ENCODE results near the gene EDNRB.
"Not testable (repeated sequence)": the region's sequence is repeated elsewhere in the genome, so short reads cannot be mapped to it uniquely, and the experiment has no call there.

The EDNRB gene

GRCh38 chr13:77896977-77897376 is 21.7 kb downstream of the EDNRB start:
- DNase-seq (ENCODE audit: low read depth, low spot score) = no peak

GRCh38 chr13:77896536-77896935 is 22.1 kb downstream of the EDNRB start:
- no peak for DNase-seq (ENCODE audit: low read depth, low spot score)

- no peak for DNase-seq (ENCODE audit: low read depth, low spot score)
These were observed 23.9 kb downstream of the EDNRB start for GRCh38 chr13:77894743-77895142.

GRCh38 chr13:77893066-77893465 is 25.6 kb downstream of the EDNRB start:
- no peak for DNase-seq (ENCODE audit: low read depth, low spot score)

GRCh38 chr13:77892491-77892890 is 26.1 kb downstream of the EDNRB start:
- no peak for DNase-seq (ENCODE audit: low read depth, low spot score)

- DNase-seq (ENCODE audit: low read depth, low spot score) = no peak
These were observed 27.1 kb downstream of the EDNRB start for GRCh38 chr13:77891486-77891885.

GRCh38 chr13:77891041-77891440 is 27.6 kb downstream of the EDNRB start:
- no peak for DNase-seq (ENCODE audit: low read depth, low spot score)

- DNase-seq (ENCODE audit: low read depth, low spot score) = no peak
These were observed 35.3 kb downstream of the EDNRB start for GRCh38 chr13:77883328-77883727.

- DNase-seq (ENCODE audit: low read depth, low spot score) = no peak
These were observed 40.4 kb downstream of the EDNRB start for GRCh38 chr13:77878190-77878589.

- DNase-seq (ENCODE audit: low read depth, low spot score) = no peak
These were observed 42.5 kb downstream of the EDNRB start for GRCh38 chr13:77876176-77876575.

- DNase-seq (ENCODE audit: low read depth, low spot score) = no peak
These were observed 44.2 kb downstream of the EDNRB start for GRCh38 chr13:77874406-77874805.

- no peak for DNase-seq (ENCODE audit: low read depth, low spot score)
These were observed 45.6 kb downstream of the EDNRB start for GRCh38 chr13:77872995-77873394.

GRCh38 chr13:77871596-77871995 is 47.0 kb downstream of the EDNRB start:
- no peak for DNase-seq (ENCODE audit: low read depth, low spot score)

GRCh38 chr13:77868717-77869116 is 49.9 kb downstream of the EDNRB start:
- no peak for DNase-seq (ENCODE audit: low read depth, low spot score)

GRCh38 chr13:77866971-77867370 is 51.7 kb downstream of the EDNRB start:
- DNase-seq (ENCODE audit: low read depth, low spot score) = no peak

GRCh38 chr13:77865622-77866021 is 53.0 kb downstream of the EDNRB start:
- DNase-seq (ENCODE audit: low read depth, low spot score) = no peak

GRCh38 chr13:77863144-77863543 is 55.5 kb downstream of the EDNRB start:
- no peak for DNase-seq (ENCODE audit: low read depth, low spot score)

GRCh38 chr13:77861741-77862140 is 56.9 kb downstream of the EDNRB start:
- DNase-seq (ENCODE audit: low read depth, low spot score) = no peak

- no peak for DNase-seq (ENCODE audit: low read depth, low spot score)
These were observed 58.1 kb downstream of the EDNRB start for GRCh38 chr13:77860507-77860981.

- DNase-seq (ENCODE audit: low read depth, low spot score) = no peak
These were observed 59.2 kb downstream of the EDNRB start for GRCh38 chr13:77859450-77859849.

GRCh38 chr13:77857531-77858209 is 61.0 kb downstream of the EDNRB start:
- no peak for DNase-seq (ENCODE audit: low read depth, low spot score)

GRCh38 chr13:77853703-77854102 is 64.9 kb downstream of the EDNRB start:
- no peak for DNase-seq (ENCODE audit: low read depth, low spot score)

GRCh38 chr13:77848050-77848449 is 70.6 kb downstream of the EDNRB start:
- not testable (repeated sequence) for DNase-seq (ENCODE audit: low read depth, low spot score)

GRCh38 chr13:77846173-77846572 is 72.5 kb downstream of the EDNRB start:
- no peak for DNase-seq (ENCODE audit: low read depth, low spot score)
